CD4-positive, alpha-beta memory T cell (primary cell): ENCODE results near the gene PROC. TPM values are rescaled to one million over a fixed set of nuclear protein-coding genes. Genes with fewer than 3 reads are reported as not detected.

Source experiments
- CTCF ChIA-PET: fragments of 350-600 bp; sonication (Branson Sonifier 250); formaldehyde crosslinking; loops from one replicate; lab custom pipeline; 2021; ENCODE audit warnings: inconsistent platforms; ENCODE audit not compliant: partially characterized antibody; lab: Charles Lee
- POLR2A ChIA-PET: fragments of 350-600 bp; sonication (Branson Sonifier 250); formaldehyde crosslinking; loops from one replicate; lab custom pipeline; 2021; ENCODE audit not compliant: partially characterized antibody; lab: Charles Lee
- DNase-seq, 5 donors: peaks; one replicate each; pipeline versions ENCODE4 v3.0.0 to v3.0.0-alpha.2; 2020 to 2022; ENCODE audit warnings: mixed read lengths in 1 of 5
- H3K27ac ChIP-seq: one replicate; pipeline ENCODE4 v1.7.0; 2013; ENCODE audit warnings: low read depth, low read length
- H3K27me3 ChIP-seq: 2 replicates; pipeline ENCODE4 v1.7.0; 2013; ENCODE audit warnings: mild to moderate bottlenecking, low read length, moderate library complexity; ENCODE audit not compliant: insufficient read depth
- H3K36me3 ChIP-seq: 2 replicates; pipeline ENCODE4 v1.7.0; 2013; ENCODE audit warnings: mild to moderate bottlenecking, low read length, moderate library complexity; ENCODE audit not compliant: insufficient read depth
- H3K4me1 ChIP-seq: 2 replicates; pipeline ENCODE4 v1.7.0; 2013; ENCODE audit warnings: mild to moderate bottlenecking, low read length, moderate library complexity; ENCODE audit not compliant: insufficient read depth
- H3K4me3 ChIP-seq, 2 donors: one replicate each; pipeline ENCODE4 v1.7.0; 2013; ENCODE audit warnings: low read length in 2 of 2, mild to moderate bottlenecking in 1 of 2
- H3K9me3 ChIP-seq, 2 donors: one replicate each; pipeline ENCODE4 v1.7.0; 2013; ENCODE audit warnings: low read length in 2 of 2, control low read depth in 1 of 2; ENCODE audit not compliant: control insufficient read depth in 1 of 2
- H3K27ac Mint-ChIP-seq, 7 donors: one replicate each; pipeline ENCODE4 v1.8.0; 2020 to 2021; ENCODE audit warnings: mixed read lengths in 7 of 7, mild to moderate bottlenecking in 6 of 7, inconsistent platforms in 3 of 7, moderate library complexity in 3 of 7
- H3K27me3 Mint-ChIP-seq, 2 donors: one replicate each; pipeline ENCODE4 v1.8.0; 2020 to 2021; ENCODE audit warnings: mixed read lengths in 2 of 2
- H3K36me3 Mint-ChIP-seq, 2 donors: one replicate each; pipeline ENCODE4 v1.8.0; 2020 to 2021; ENCODE audit warnings: mixed read lengths in 2 of 2, inconsistent platforms in 1 of 2, mild to moderate bottlenecking in 1 of 2
- H3K4me1 Mint-ChIP-seq, 4 donors: one replicate each; pipeline ENCODE4 v1.8.0; 2020 to 2021; ENCODE audit warnings: mixed read lengths in 4 of 4, mild to moderate bottlenecking in 1 of 4
- H3K4me3 Mint-ChIP-seq, 8 donors: one replicate each; pipeline ENCODE4 v1.8.0; 2020 to 2021; ENCODE audit warnings: mixed read lengths in 8 of 8, mild to moderate bottlenecking in 7 of 8, moderate library complexity in 6 of 8, inconsistent platforms in 3 of 8
- H3K9me3 Mint-ChIP-seq, 8 donors: one replicate each; pipeline ENCODE4 v1.8.0; 2020 to 2021; ENCODE audit warnings: mixed read lengths in 8 of 8, mild to moderate bottlenecking in 5 of 8, inconsistent platforms in 3 of 8, moderate library complexity in 1 of 8
- intact Hi-C: fragments of 100-400 bp; cut with micrococcal nuclease; formaldehyde crosslinking; loops from one replicate; pipeline ENCODE4 v1.15.1; 2023
- polyA plus RNA-seq, 2 donors: library from polyadenylated mRNA; unstranded; fragments of 300-500 nt; fragmentation: Illumina TruSeq; gene quantifications; one replicate each; pipeline ENCODE4 v1.2.3, GENCODE V29; 2021
- total RNA-seq, 2 experiments: library from RNA; stranded (reverse); gene quantifications; one replicate each; pipeline ENCODE4 v1.2.3, GENCODE V29; 2021

The PROC gene
- total and polyA plus RNA-seq, 4 experiments from 2014 or later: not detected

DNA sequence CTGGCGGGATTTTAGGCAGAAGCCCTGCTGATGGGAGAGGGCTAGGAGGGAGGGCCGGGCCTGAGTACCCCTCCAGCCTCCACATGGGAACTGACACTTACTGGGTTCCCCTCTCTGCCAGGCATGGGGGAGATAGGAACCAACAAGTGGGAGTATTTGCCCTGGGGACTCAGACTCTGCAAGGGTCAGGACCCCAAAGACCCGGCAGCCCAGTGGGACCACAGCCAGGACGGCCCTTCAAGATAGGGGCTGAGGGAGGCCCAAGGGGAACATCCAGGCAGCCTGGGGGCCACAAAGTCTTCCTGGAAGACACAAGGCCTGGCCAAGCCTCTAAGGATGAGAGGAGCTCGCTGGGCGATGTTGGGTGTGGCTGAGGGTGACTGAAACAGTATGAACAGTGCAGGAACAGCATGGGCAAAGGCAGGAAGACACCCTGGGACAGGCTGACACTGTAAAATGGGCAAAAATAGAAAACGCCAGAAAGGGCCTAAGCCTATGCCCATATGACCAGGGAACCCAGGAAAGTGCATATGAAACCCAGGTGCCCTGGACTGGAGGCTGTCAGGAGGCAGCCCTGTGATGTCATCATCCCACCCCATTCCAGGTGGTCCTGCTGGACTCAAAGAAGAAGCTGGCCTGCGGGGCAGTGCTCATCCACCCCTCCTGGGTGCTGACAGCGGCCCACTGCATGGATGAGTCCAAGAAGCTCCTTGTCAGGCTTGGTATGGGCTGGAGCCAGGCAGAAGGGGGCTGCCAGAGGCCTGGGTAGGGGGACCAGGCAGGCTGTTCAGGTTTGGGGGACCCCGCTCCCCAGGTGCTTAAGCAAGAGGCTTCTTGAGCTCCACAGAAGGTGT is 8.5 kb downstream of the PROC start:
- Mint-ChIP-seq H3K27ac (peak overlapping the region in 1 of 7 donors; percentile 66), H3K9me3 (no peaks in the 10 kb centered on the region), H3K4me1 (peaks cover 4 to 15% (median 8%) of the 10 kb centered on the region in 4 donors), H3K36me3 (no peaks in the 10 kb centered on the region), H3K4me3 (no peak overlapping the region), H3K27me3 (peaks cover 12 to 26% of the 10 kb centered on the region in 2 donors)
- Histone ChIP-seq H3K27ac (no peak overlapping the region), H3K4me3 (no peak overlapping the region), H3K36me3 (no peaks in the 10 kb centered on the region), H3K9me3 (no peaks in the 10 kb centered on the region), H3K27me3 (no peaks in the 10 kb centered on the region), H3K4me1 (peaks cover 8% of the 10 kb centered on the region)
- intact Hi-C loops: no loop called here
- ChIA-PET CTCF (interaction anchor here (0.5 to 0.9 kb wide), 2 partner anchors 9 to 43 kb away, joined by 3 to 4 read pairs; no protein-coding TSS in a partner anchor), POLR2A (no interaction called here)
- no peak for DNase-seq

DNA sequence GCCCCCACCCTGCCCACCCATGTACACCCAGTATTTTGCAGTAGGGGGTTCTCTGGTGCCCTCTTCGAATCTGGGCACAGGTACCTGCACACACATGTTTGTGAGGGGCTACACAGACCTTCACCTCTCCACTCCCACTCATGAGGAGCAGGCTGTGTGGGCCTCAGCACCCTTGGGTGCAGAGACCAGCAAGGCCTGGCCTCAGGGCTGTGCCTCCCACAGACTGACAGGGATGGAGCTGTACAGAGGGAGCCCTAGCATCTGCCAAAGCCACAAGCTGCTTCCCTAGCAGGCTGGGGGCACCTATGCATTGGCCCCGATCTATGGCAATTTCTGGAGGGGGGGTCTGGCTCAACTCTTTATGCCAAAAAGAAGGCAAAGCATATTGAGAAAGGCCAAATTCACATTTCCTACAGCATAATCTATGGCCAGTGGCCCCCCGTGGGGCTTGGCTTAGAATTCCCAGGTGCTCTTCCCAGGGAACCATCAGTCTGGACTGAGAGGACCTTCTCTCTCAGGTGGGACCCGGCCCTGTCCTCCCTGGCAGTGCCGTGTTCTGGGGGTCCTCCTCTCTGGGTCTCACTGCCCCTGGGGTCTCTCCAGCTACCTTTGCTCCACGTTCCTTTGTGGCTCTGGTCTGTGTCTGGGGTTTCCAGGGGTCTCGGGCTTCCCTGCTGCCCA is 9.3 kb downstream of the PROC start:
- no peak overlapping the region for H3K4me3 ChIP-seq
- Mint-ChIP-seq H3K4me3 (no peak overlapping the region), H3K4me1 (peaks cover 4 to 15% (median 8%) of the 10 kb centered on the region in 4 donors), H3K9me3 (no peaks in the 10 kb centered on the region), H3K36me3 (no peaks in the 10 kb centered on the region), H3K27ac (no peak overlapping the region), H3K27me3 (peaks cover 11 to 21% of the 10 kb centered on the region in 2 donors)
- intact Hi-C loops: no loop called here
- no peaks in the 10 kb centered on the region for H3K9me3 ChIP-seq
- ChIA-PET POLR2A (no interaction called here), CTCF (interaction anchor here (0.9 kb wide), 1 partner anchor 8 kb away, joined by 3 read pairs; no protein-coding TSS in a partner anchor)
- no peaks in the 10 kb centered on the region for H3K36me3 ChIP-seq
- H3K27me3 ChIP-seq: no peaks in the 10 kb centered on the region
- H3K4me1 ChIP-seq: peaks cover 8% of the 10 kb centered on the region
- H3K27ac ChIP-seq: no peak overlapping the region
- DNase-seq: no peak

DNA sequence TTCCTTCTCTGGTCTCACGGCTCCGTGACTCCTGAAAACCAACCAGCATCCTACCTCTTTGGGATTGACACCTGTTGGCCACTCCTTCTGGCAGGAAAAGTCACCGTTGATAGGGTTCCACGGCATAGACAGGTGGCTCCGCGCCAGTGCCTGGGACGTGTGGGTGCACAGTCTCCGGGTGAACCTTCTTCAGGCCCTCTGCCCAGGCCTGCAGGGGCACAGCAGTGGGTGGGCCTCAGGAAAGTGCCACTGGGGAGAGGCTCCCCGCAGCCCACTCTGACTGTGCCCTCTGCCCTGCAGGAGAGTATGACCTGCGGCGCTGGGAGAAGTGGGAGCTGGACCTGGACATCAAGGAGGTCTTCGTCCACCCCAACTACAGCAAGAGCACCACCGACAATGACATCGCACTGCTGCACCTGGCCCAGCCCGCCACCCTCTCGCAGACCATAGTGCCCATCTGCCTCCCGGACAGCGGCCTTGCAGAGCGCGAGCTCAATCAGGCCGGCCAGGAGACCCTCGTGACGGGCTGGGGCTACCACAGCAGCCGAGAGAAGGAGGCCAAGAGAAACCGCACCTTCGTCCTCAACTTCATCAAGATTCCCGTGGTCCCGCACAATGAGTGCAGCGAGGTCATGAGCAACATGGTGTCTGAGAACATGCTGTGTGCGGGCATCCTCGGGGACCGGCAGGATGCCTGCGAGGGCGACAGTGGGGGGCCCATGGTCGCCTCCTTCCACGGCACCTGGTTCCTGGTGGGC is 10.0 kb downstream of the PROC start:
- intact Hi-C loops: no loop called here
- no peaks in the 10 kb centered on the region for H3K9me3 Mint-ChIP-seq
- CTCF ChIA-PET: interaction anchor here (0.9 kb wide), 1 partner anchor 8 kb away, joined by 3 read pairs; no protein-coding TSS in a partner anchor

DNA sequence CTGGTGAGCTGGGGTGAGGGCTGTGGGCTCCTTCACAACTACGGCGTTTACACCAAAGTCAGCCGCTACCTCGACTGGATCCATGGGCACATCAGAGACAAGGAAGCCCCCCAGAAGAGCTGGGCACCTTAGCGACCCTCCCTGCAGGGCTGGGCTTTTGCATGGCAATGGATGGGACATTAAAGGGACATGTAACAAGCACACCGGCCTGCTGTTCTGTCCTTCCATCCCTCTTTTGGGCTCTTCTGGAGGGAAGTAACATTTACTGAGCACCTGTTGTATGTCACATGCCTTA is 10.5 kb downstream of the PROC start:
- Mint-ChIP-seq H3K4me1 (peaks cover 2 to 7% (median 3%) of the 10 kb centered on the region in 4 donors), H3K27ac (no peak overlapping the region), H3K36me3 (no peaks in the 10 kb centered on the region), H3K9me3 (no peaks in the 10 kb centered on the region), H3K27me3 (peaks cover 7 to 15% of the 10 kb centered on the region in 2 donors), H3K4me3 (no peak overlapping the region)
- no peaks in the 10 kb centered on the region for H3K9me3 ChIP-seq
- ChIA-PET CTCF (no interaction called here), POLR2A (no interaction called here)
- no peak overlapping the region for H3K4me3 ChIP-seq
- H3K27ac ChIP-seq: no peak overlapping the region
- H3K27me3 ChIP-seq: no peaks in the 10 kb centered on the region
- DNase-seq: no peak
- intact Hi-C loops: no loop called here
- no peaks in the 10 kb centered on the region for H3K36me3 ChIP-seq
- peaks cover under 1% of the 10 kb centered on the region for H3K4me1 ChIP-seq

More for the DNA sequence above, 10.0 kb downstream of the PROC start:
- Mint-ChIP-seq H3K36me3 (no peaks in the 10 kb centered on the region), H3K4me3 (no peak overlapping the region), H3K27me3 (peaks cover 9 to 18% of the 10 kb centered on the region in 2 donors), H3K27ac (no peak overlapping the region), H3K4me1 (peaks cover 3 to 11% (median 7%) of the 10 kb centered on the region in 4 donors)
- Histone ChIP-seq H3K27me3 (no peaks in the 10 kb centered on the region), H3K4me1 (peaks cover 6% of the 10 kb centered on the region), H3K36me3 (no peaks in the 10 kb centered on the region), H3K27ac (no peak overlapping the region), H3K9me3 (no peaks in the 10 kb centered on the region), H3K4me3 (no peak overlapping the region)
- DNase-seq: no peak
- POLR2A ChIA-PET: no interaction called here

DNA sequence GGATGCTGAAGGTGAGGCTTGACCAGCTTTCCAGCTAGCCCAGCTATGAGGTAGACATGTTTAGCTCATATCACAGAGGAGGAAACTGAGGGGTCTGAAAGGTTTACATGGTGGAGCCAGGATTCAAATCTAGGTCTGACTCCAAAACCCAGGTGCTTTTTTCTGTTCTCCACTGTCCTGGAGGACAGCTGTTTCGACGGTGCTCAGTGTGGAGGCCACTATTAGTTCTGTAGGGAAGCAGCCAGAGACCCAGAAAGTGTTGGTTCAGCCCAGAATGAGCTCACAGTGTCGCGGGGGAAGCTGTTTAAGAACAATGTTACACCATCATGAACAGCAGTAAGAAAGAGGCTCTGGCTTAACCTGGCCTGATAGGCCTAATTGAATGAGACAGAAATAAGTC is 11.1 kb downstream of the PROC start:
- Histone ChIP-seq H3K36me3 (no peaks in the 10 kb centered on the region), H3K27ac (no peak overlapping the region), H3K4me3 (no peak overlapping the region), H3K9me3 (no peaks in the 10 kb centered on the region), H3K27me3 (no peaks in the 10 kb centered on the region), H3K4me1 (no peaks in the 10 kb centered on the region)
- DNase-seq: no peak
- Mint-ChIP-seq H3K27ac (no peak overlapping the region), H3K4me3 (no peak overlapping the region), H3K36me3 (no peaks in the 10 kb centered on the region), H3K4me1 (peaks cover 0 to 3% (median 0%) of the 10 kb centered on the region in 4 donors), H3K9me3 (no peaks in the 10 kb centered on the region), H3K27me3 (peaks cover 2 to 12% of the 10 kb centered on the region in 2 donors)
- intact Hi-C loops: no loop called here
- POLR2A ChIA-PET: no interaction called here
- CTCF ChIA-PET: no interaction called here

DNA sequence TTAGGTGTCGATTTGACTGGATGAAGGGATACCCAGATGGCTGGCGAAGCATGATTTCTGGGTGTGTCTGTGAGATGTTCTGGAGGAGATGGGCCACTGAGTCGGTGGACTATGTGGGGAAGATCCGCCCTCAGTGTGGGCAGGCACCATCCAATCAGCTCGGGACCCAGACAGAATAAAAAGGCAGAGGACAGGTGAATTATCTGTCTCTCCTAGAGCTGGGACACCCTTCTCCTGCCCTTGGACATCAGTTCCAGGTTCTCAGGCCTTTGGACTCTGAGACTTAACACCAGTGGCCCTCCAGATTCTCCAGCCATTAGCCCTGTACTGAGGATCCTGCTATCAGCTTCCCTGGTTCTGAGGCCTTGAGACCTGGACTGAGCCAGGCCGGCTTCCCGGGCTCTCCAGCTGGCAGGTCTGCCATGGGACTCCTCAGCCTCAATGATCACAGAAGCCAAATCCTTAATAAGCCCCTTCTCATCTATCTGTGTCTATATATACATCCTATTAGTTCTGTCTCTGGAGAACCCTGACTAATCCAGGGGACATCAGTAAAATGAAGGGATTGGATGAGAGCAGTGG is 11.7 kb downstream of the PROC start:
- DNase-seq: no peak
- POLR2A ChIA-PET: no interaction called here
- H3K4me3 ChIP-seq: no peak overlapping the region
- H3K4me3 Mint-ChIP-seq: no peak overlapping the region
- no peaks in the 10 kb centered on the region for H3K9me3 Mint-ChIP-seq
- no peak overlapping the region for H3K27ac Mint-ChIP-seq
- H3K27me3 ChIP-seq: no peaks in the 10 kb centered on the region
- H3K27me3 Mint-ChIP-seq: peaks cover 1 to 10% of the 10 kb centered on the region in 2 donors
- CTCF ChIA-PET: no interaction called here
- peaks cover 0 to 3% (median 0%) of the 10 kb centered on the region in 4 donors for H3K4me1 Mint-ChIP-seq
- H3K4me1 ChIP-seq: no peaks in the 10 kb centered on the region
- no peaks in the 10 kb centered on the region for H3K36me3 Mint-ChIP-seq
- intact Hi-C loops: no loop called here
- no peaks in the 10 kb centered on the region for H3K36me3 ChIP-seq
- H3K27ac ChIP-seq: no peak overlapping the region
- no peaks in the 10 kb centered on the region for H3K9me3 ChIP-seq
